H9 (cell line): ENCODE data around the gene MUTYH. TPM values are rescaled to one million over a fixed set of nuclear protein-coding genes. Genes with fewer than 3 reads are reported as not detected.

ENCODE experiments used
- DNase-seq: peaks from one replicate; pipeline ENCODE4 v3.0.0-alpha.2; 2017
- H2AFZ ChIP-seq: one replicate; pipeline ENCODE4 v1.6.1; 2013; ENCODE audit warnings: mild to moderate bottlenecking, low read length, control low read depth, moderate library complexity
- H2AK5ac ChIP-seq: 2 replicates; pipeline ENCODE4 v1.6.1; 2013; ENCODE audit warnings: low read length, control low read depth, mixed read lengths; ENCODE audit not compliant: insufficient read length
- H2BK120ac ChIP-seq: one replicate; pipeline ENCODE4 v1.6.1; 2013; ENCODE audit warnings: low read depth, mild to moderate bottlenecking, low read length, control low read depth, inconsistent platforms; ENCODE audit not compliant: poor library complexity, severe bottlenecking
- H2BK12ac ChIP-seq: 2 replicates; pipeline ENCODE4 v1.6.1; 2013; ENCODE audit warnings: low read length, control low read depth, mixed read lengths, low read depth; ENCODE audit not compliant: insufficient read length
- H2BK15ac ChIP-seq: 2 replicates; pipeline ENCODE4 v1.6.1; 2013; ENCODE audit warnings: low read depth, low read length, control low read depth
- H2BK20ac ChIP-seq: one replicate; pipeline ENCODE4 v1.6.1; 2013; ENCODE audit warnings: low read depth, mild to moderate bottlenecking, low read length, control low read depth, inconsistent platforms; ENCODE audit not compliant: poor library complexity, severe bottlenecking
- H2BK5ac ChIP-seq: 2 replicates; pipeline ENCODE4 v1.6.1; 2013; ENCODE audit warnings: low read length, control low read depth, mixed read lengths; ENCODE audit not compliant: insufficient read length
- H3K14ac ChIP-seq: 2 replicates; pipeline ENCODE4 v1.6.1; 2013; ENCODE audit warnings: low read length, control low read depth; ENCODE audit not compliant: insufficient read depth
- H3K18ac ChIP-seq: 2 replicates; pipeline ENCODE4 v1.6.1; 2013; ENCODE audit warnings: low read depth, mild to moderate bottlenecking, mixed read lengths, low read length, control low read depth; ENCODE audit not compliant: insufficient read length
- H3K23ac ChIP-seq: 2 replicates; pipeline ENCODE4 v1.6.1; 2013; ENCODE audit warnings: low read length, control low read depth, mixed read lengths, low read depth; ENCODE audit not compliant: insufficient read length
- H3K23me2 ChIP-seq: 2 replicates; pipeline ENCODE4 v1.6.1; 2013; ENCODE audit warnings: low read depth, mild to moderate bottlenecking, mixed read lengths, low read length, control low read depth; ENCODE audit not compliant: insufficient read length, poor library complexity, severe bottlenecking
- H3K27ac ChIP-seq: 2 replicates; pipeline ENCODE4 v1.5.1; 2013; ENCODE audit warnings: low read length, control low read depth, mixed read lengths, low read depth; ENCODE audit not compliant: insufficient read length
- H3K27me3 ChIP-seq: 2 replicates; pipeline ENCODE4 v1.6.1; 2013; ENCODE audit warnings: low read length, control low read depth, inconsistent platforms; ENCODE audit not compliant: insufficient read depth
- H3K4ac ChIP-seq: 2 replicates; pipeline ENCODE4 v1.6.1; 2013; ENCODE audit warnings: low read depth, mild to moderate bottlenecking, control low read depth, inconsistent platforms, low read length, moderate library complexity
- H3K4me1 ChIP-seq: 2 replicates; pipeline ENCODE4 v1.6.1; 2013; ENCODE audit warnings: low read length, control low read depth, inconsistent platforms; ENCODE audit not compliant: insufficient read depth
- H3K4me2 ChIP-seq: 2 replicates; pipeline ENCODE4 v1.6.1; 2013; ENCODE audit warnings: low read length, control low read depth, mixed read lengths; ENCODE audit not compliant: insufficient read length, insufficient read depth
- H3K56ac ChIP-seq: 2 replicates; pipeline ENCODE4 v1.6.1; 2013; ENCODE audit warnings: low read depth, mild to moderate bottlenecking, mixed read lengths, low read length, control low read depth; ENCODE audit not compliant: insufficient read length
- H3K79me1 ChIP-seq: 2 replicates; pipeline ENCODE4 v1.6.1; 2013; ENCODE audit warnings: low read depth, mild to moderate bottlenecking, moderate library complexity, low read length, control low read depth, inconsistent platforms; ENCODE audit not compliant: insufficient read depth, poor library complexity, severe bottlenecking
- H3K79me2 ChIP-seq: 2 replicates; pipeline ENCODE4 v1.6.1; 2013; ENCODE audit warnings: low read length, control low read depth, inconsistent platforms; ENCODE audit not compliant: insufficient read depth
- H3K9ac ChIP-seq: 2 replicates; pipeline ENCODE4 v1.6.1; 2013; ENCODE audit warnings: low read length, control low read depth, mixed read lengths; ENCODE audit not compliant: insufficient read length; ENCODE audit errors: extremely low read depth
- H3K9me3 ChIP-seq: one replicate; pipeline ENCODE4 v1.6.1; 2013; ENCODE audit warnings: low read depth, low read length, inconsistent platforms; ENCODE audit not compliant: control insufficient read depth
- H3T11ph ChIP-seq: one replicate; pipeline ENCODE4 v1.6.1; 2013; ENCODE audit warnings: mild to moderate bottlenecking, low read length, control low read depth, inconsistent platforms
- H4K20me1 ChIP-seq: one replicate; pipeline ENCODE4 v1.6.1; 2013; ENCODE audit not compliant: control insufficient read depth, insufficient read length, insufficient read depth
- H4K5ac ChIP-seq: 2 replicates; pipeline ENCODE4 v1.6.1; 2013; ENCODE audit warnings: low read depth, mild to moderate bottlenecking, mixed read lengths, low read length, control low read depth; ENCODE audit not compliant: insufficient read length
- H4K8ac ChIP-seq: replicated peaks from 2 replicates; pipeline ENCODE4 v1.6.1; 2013; ENCODE audit warnings: low read length, control low read depth, mixed read lengths, low read depth; ENCODE audit not compliant: insufficient read length
- H4K91ac ChIP-seq: 2 replicates; pipeline ENCODE4 v1.6.1; 2013; ENCODE audit warnings: low read depth, mild to moderate bottlenecking, moderate library complexity, mixed read lengths, low read length, control low read depth; ENCODE audit not compliant: insufficient read length
- H3K27ac Mint-ChIP-seq, 3 experiments: 2 replicates in 2 of 3; 3 replicates in 1 of 3; pipeline ENCODE4 v1.8.0; 2020 to 2021; ENCODE audit warnings: mixed read lengths in 3 of 3, mild to moderate bottlenecking in 1 of 3, moderate library complexity in 1 of 3
- H3K27me3 Mint-ChIP-seq: 2 replicates; pipeline ENCODE4 v1.8.0; 2021; ENCODE audit warnings: low read depth, mild to moderate bottlenecking, moderate library complexity, mixed read lengths
- H3K36me3 Mint-ChIP-seq, 3 experiments: 2 replicates in 2 of 3; 3 replicates in 1 of 3; pipeline ENCODE4 v1.8.0; 2020 to 2021; ENCODE audit warnings: low read depth in 3 of 3, mixed read lengths in 3 of 3; ENCODE audit not compliant: insufficient read depth in 1 of 3
- H3K4me1 Mint-ChIP-seq, 2 experiments: 2 replicates each; pipeline ENCODE4 v1.8.0; 2020; ENCODE audit warnings: mixed read lengths in 2 of 2
- H3K4me3 Mint-ChIP-seq, 2 experiments: 2 replicates in 1 of 2; 3 replicates in 1 of 2; pipeline ENCODE4 v1.8.0; 2020 to 2021; ENCODE audit warnings: mild to moderate bottlenecking in 2 of 2, mixed read lengths in 2 of 2, moderate library complexity in 1 of 2
- H3K9me3 Mint-ChIP-seq, 2 experiments: 2 replicates in 1 of 2; 3 replicates in 1 of 2; pipeline ENCODE4 v1.8.0; 2020; ENCODE audit warnings: mild to moderate bottlenecking in 2 of 2, mixed read lengths in 2 of 2, moderate library complexity in 1 of 2
- WGBS: extraction: QIAGEN DNeasy Blood & Tissue Kit; methylation state at CpG from one replicate; pipeline ENCODE4 v1.1.7; 2013; ENCODE audit warnings: missing lambda C conversion rate, low lambda C conversion rate, mixed read lengths; ENCODE audit not compliant: insufficient read length; ENCODE audit errors: extremely low coverage; 5-methylcytosine and 5-hydroxymethylcytosine counted together
- total RNA-seq: library from RNA; stranded (reverse); gene quantifications from 2 replicates; pipeline ENCODE4 v1.2.1, GENCODE V29; 2021
- TF ChIP-seq, protein P1 (sequence below): fragments of 200-600 bp; sonication (generic); conservative IDR thresholded peaks from 3 replicates; pipeline ENCODE4 v1.8.0; 2021; ENCODE audit warnings: antibody characterized with exemption, mild to moderate bottlenecking

Gene MUTYH
- total RNA-seq, 1 experiment from 2014 or later, result 52.6 TPM

DNA sequence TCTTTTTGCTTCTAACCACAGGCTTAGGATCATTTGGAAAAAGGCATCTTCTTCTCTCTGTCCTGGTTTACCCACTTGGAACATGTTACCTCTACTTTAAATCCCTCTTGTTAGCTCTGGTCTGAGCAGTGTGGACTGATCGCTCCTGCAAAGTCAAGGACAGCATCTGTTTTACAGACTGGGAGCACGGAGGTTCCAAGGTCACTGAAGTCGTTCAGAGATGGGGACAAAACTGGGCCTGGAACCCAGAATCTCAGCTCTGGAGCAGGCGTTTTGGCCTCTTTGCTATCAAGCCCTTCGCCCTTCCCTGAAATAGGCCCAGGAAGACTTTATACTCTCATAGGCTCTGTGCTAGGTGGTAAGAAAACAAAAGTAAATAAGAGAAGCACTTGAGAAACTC lies 11.3 kb upstream of the MUTYH start:
- no peak overlapping the region for H3K9ac ChIP-seq
- H2BK20ac ChIP-seq, result no peak overlapping the region
- no peak overlapping the region for H3K56ac ChIP-seq
- no peak overlapping the region for H3K4me2 ChIP-seq
- H2AK5ac ChIP-seq, result no peak overlapping the region
- H3K4me1 ChIP-seq, result no peaks in the 10 kb centered on the region
- TF ChIP-seq, protein P1, sequence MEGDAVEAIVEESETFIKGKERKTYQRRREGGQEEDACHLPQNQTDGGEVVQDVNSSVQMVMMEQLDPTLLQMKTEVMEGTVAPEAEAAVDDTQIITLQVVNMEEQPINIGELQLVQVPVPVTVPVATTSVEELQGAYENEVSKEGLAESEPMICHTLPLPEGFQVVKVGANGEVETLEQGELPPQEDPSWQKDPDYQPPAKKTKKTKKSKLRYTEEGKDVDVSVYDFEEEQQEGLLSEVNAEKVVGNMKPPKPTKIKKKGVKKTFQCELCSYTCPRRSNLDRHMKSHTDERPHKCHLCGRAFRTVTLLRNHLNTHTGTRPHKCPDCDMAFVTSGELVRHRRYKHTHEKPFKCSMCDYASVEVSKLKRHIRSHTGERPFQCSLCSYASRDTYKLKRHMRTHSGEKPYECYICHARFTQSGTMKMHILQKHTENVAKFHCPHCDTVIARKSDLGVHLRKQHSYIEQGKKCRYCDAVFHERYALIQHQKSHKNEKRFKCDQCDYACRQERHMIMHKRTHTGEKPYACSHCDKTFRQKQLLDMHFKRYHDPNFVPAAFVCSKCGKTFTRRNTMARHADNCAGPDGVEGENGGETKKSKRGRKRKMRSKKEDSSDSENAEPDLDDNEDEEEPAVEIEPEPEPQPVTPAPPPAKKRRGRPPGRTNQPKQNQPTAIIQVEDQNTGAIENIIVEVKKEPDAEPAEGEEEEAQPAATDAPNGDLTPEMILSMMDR, result no peak
- H2BK120ac ChIP-seq, result no peak overlapping the region
- H2BK5ac ChIP-seq, result no peak overlapping the region
- no peak overlapping the region for H4K91ac ChIP-seq
- H3K4me1 Mint-ChIP-seq, result peaks cover 4 to 6% of the 10 kb centered on the region in 2 experiments; a peak in 3 of 4 replicates
- no peaks in the 10 kb centered on the region for H3K79me2 ChIP-seq
- H3K27me3 ChIP-seq, result no peaks in the 10 kb centered on the region
- H2AFZ ChIP-seq, result no peak overlapping the region
- no peak overlapping the region for H3K27ac Mint-ChIP-seq
- H3K23ac ChIP-seq, result no peak overlapping the region
- no peak for DNase-seq
- no peaks in the 10 kb centered on the region for H3K23me2 ChIP-seq
- no peak overlapping the region for H2BK12ac ChIP-seq
- peaks cover 0 to 6% (median 0%) of the 10 kb centered on the region in 3 experiments; a peak in 2 of 7 replicates for H3K36me3 Mint-ChIP-seq
- no peak overlapping the region for H4K5ac ChIP-seq
- no peak overlapping the region for H3K27ac ChIP-seq
- no peak overlapping the region for H2BK15ac ChIP-seq
- no peaks in the 10 kb centered on the region for H3K79me1 ChIP-seq
- H3K27me3 Mint-ChIP-seq, result no peaks in the 10 kb centered on the region
- no peak overlapping the region for H4K8ac ChIP-seq
- H3K14ac ChIP-seq, result no peak overlapping the region
- WGBS, result no CpG with 5 or more reads among the region's 5 CpGs
- no peaks in the 10 kb centered on the region for H3K9me3 ChIP-seq
- no peak overlapping the region for H3K4me3 Mint-ChIP-seq
- no peak overlapping the region for H3T11ph ChIP-seq
- H3K9me3 Mint-ChIP-seq, result no peaks in the 10 kb centered on the region
- H3K18ac ChIP-seq, result no peak overlapping the region
- H4K20me1 ChIP-seq, result no peaks in the 10 kb centered on the region
- no peak overlapping the region for H3K4ac ChIP-seq
